NCI-H748 (cell line): ENCODE measurements around the gene CMTM3.
"Not testable (repeated sequence)": the region's sequence is repeated elsewhere in the genome, so short reads cannot be mapped to it uniquely, and the experiment has no call there.

Experiments used
- DNase-seq: peaks from one replicate; lab custom pipeline; 2025; ENCODE audit not compliant: unreplicated experiment; lab: John Stamatoyannopoulos, UW

Gene CMTM3

GRCh38 chr16:66631558-66631957, 27.1 kb downstream of the CMTM3 start:
- not testable (repeated sequence) for DNase-seq

GRCh38 chr16:66634527-66635196, 30.2 kb downstream of the CMTM3 start:
- no peak for DNase-seq

- no peak for DNase-seq
Observed at GRCh38 chr16:66635406-66635805, 30.9 kb downstream of the CMTM3 start.

GRCh38 chr16:66636199-66636598, 31.7 kb downstream of the CMTM3 start:
- no peak for DNase-seq

- DNase-seq, result no peak
Observed at GRCh38 chr16:66637806-66638205, 33.3 kb downstream of the CMTM3 start.

GRCh38 chr16:66639091-66639885, 34.8 kb downstream of the CMTM3 start:
- DNase-seq, result no peak

- DNase-seq, result no peak
Observed at GRCh38 chr16:66640724-66641314, 36.3 kb downstream of the CMTM3 start.

- no peak for DNase-seq
Observed at GRCh38 chr16:66641387-66641786, 36.9 kb downstream of the CMTM3 start.

- no peak for DNase-seq
Observed at GRCh38 chr16:66647866-66648265, 43.4 kb downstream of the CMTM3 start.

- no peak for DNase-seq
Observed at GRCh38 chr16:66649167-66649566, 44.7 kb downstream of the CMTM3 start.

GRCh38 chr16:66649636-66650205, 45.2 kb downstream of the CMTM3 start:
- no peak for DNase-seq

GRCh38 chr16:66650707-66651473, 46.4 kb downstream of the CMTM3 start:
- DNase-seq, result peak; percentile 90

GRCh38 chr16:66651474-66651765, 46.9 kb downstream of the CMTM3 start:
- DNase-seq, result no peak

GRCh38 chr16:66651965-66652364, 47.5 kb downstream of the CMTM3 start:
- DNase-seq, result no peak

GRCh38 chr16:66652661-66653360, 48.3 kb downstream of the CMTM3 start:
- no peak for DNase-seq

GRCh38 chr16:66653581-66654350, 49.3 kb downstream of the CMTM3 start:
- no peak for DNase-seq

GRCh38 chr16:66656547-66656946, 52.0 kb downstream of the CMTM3 start:
- DNase-seq, result no peak

- no peak for DNase-seq
Observed at GRCh38 chr16:66658143-66658859, 53.8 kb downstream of the CMTM3 start.

GRCh38 chr16:66658860-66659190, 54.3 kb downstream of the CMTM3 start:
- DNase-seq, result no peak
